Measurements from ENCODE around the gene SLC51A. TPM values are rescaled to one million over a fixed set of nuclear protein-coding genes. Genes with fewer than 3 reads are reported as not detected.

Gene SLC51A
- total RNA-seq, 1 experiment from 2014 or later, result not detected

DNA sequence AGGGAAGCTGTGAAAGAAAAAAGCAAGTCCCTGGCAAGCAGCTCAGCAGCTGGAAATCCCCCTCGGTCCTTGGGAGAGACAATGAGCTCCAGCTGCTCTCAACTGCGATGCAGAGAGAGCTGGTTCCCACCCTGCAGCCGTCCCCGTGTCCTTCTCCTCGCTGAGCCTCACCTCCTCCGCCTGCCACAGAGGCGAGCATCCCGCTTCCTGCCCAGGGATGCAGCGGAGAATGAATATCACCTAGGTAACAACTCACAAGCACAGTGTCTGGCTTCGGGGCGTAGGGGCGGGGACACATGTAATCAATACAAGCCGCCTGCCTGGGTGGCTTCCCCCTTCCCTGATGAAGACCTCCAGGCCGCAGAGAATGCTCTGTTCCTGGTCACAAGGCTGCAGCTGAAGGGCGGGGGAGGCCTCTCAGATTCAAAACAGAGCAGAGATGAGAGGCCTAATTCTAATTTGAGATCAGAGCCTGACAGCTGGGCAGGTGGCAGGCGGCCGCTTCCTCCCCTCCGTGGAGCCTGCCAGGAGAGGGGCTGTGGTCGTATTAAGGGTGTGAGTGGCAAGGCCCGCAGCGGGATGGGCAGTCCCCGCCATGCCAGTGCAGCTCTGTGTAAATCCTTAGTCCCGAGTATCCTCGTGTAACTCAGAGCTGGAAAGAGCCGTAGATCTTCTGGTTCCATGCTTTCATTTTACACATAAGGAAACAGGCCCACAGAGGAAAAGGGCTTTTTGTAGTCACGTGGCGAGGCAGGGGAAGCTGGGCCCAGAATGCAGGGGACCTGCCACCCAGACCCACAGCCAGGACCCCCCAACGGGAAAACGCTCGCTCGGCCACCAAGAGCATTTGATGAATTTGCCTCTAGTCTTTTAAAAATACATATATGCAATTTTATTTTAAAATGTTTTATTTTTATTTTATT, 29.4 kb upstream of the SLC51A start:
- H3K9me3 ChIP-seq, result no peaks in the 10 kb centered on the region
- no peak for DNase-seq
- no TSS peak for BruUV-seq (replicated peaks)
- no peaks in the 10 kb centered on the region for H3K4me1 ChIP-seq
- ChIA-PET CTCF (no interaction called here), POLR2A (no interaction called here)
- TF ChIP-seq, protein P1, sequence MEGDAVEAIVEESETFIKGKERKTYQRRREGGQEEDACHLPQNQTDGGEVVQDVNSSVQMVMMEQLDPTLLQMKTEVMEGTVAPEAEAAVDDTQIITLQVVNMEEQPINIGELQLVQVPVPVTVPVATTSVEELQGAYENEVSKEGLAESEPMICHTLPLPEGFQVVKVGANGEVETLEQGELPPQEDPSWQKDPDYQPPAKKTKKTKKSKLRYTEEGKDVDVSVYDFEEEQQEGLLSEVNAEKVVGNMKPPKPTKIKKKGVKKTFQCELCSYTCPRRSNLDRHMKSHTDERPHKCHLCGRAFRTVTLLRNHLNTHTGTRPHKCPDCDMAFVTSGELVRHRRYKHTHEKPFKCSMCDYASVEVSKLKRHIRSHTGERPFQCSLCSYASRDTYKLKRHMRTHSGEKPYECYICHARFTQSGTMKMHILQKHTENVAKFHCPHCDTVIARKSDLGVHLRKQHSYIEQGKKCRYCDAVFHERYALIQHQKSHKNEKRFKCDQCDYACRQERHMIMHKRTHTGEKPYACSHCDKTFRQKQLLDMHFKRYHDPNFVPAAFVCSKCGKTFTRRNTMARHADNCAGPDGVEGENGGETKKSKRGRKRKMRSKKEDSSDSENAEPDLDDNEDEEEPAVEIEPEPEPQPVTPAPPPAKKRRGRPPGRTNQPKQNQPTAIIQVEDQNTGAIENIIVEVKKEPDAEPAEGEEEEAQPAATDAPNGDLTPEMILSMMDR (IDR thresholded peaks at IDR 0.05; ENCODE audit: insufficient read depth in 1 of 2, low read depth in 1 of 2, low read length in 1 of 2, severe bottlenecking in 1 of 2, unreplicated experiment in 1 of 2), result no peak
- no peak overlapping the region for H3K4me3 Mint-ChIP-seq (ENCODE audit: unreplicated experiment)
- H3K4me3 ChIP-seq (ENCODE audit: low read depth, low read length), result no peak overlapping the region
- no peaks in the 10 kb centered on the region for H3K9me3 Mint-ChIP-seq (ENCODE audit: unreplicated experiment)
- no peaks in the 10 kb centered on the region for H3K4me1 Mint-ChIP-seq (ENCODE audit: low read depth, unreplicated experiment)
- H3K27me3 ChIP-seq (replicated peaks; ENCODE audit: control insufficient read depth, insufficient read depth, low read length), result no peaks in the 10 kb centered on the region
- H3K36me3 ChIP-seq (ENCODE audit: control insufficient read depth, insufficient read depth, low read length), result no peaks in the 10 kb centered on the region
- intact Hi-C loops (cut with micrococcal nuclease; ENCODE audit: unreplicated experiment), result no loop called here
- no peaks in the 10 kb centered on the region for H3K36me3 Mint-ChIP-seq (ENCODE audit: insufficient read depth, unreplicated experiment)
- H3K27me3 Mint-ChIP-seq (ENCODE audit: insufficient read depth, unreplicated experiment), result no peaks in the 10 kb centered on the region
- no peak overlapping the region for H3K27ac Mint-ChIP-seq (ENCODE audit: unreplicated experiment)

- Mint-ChIP-seq H3K4me3 (ENCODE audit: unreplicated experiment) (no peak overlapping the region), H3K9me3 (ENCODE audit: unreplicated experiment) (no peaks in the 10 kb centered on the region), H3K27ac (ENCODE audit: unreplicated experiment) (no peak overlapping the region), H3K36me3 (ENCODE audit: insufficient read depth, unreplicated experiment) (no peaks in the 10 kb centered on the region), H3K4me1 (ENCODE audit: low read depth, unreplicated experiment) (no peaks in the 10 kb centered on the region), H3K27me3 (ENCODE audit: insufficient read depth, unreplicated experiment) (no peaks in the 10 kb centered on the region)
- POLR2A ChIA-PET, result no interaction called here
- no peaks in the 10 kb centered on the region for H3K4me1 ChIP-seq
- H3K27me3 ChIP-seq (replicated peaks; ENCODE audit: control insufficient read depth, insufficient read depth, low read length), result no peaks in the 10 kb centered on the region
- BruUV-seq (replicated peaks), result no TSS peak
- intact Hi-C loops (cut with micrococcal nuclease; ENCODE audit: unreplicated experiment), result no loop called here
- CTCF ChIA-PET, result no interaction called here
- no peak overlapping the region for H3K4me3 ChIP-seq (ENCODE audit: low read depth, low read length)
- DNase-seq, result no peak
- H3K9me3 ChIP-seq, result no peaks in the 10 kb centered on the region
- no peaks in the 10 kb centered on the region for H3K36me3 ChIP-seq (ENCODE audit: control insufficient read depth, insufficient read depth, low read length)
- TF ChIP-seq, protein P1 (IDR thresholded peaks at IDR 0.05; ENCODE audit: insufficient read depth in 1 of 2, low read depth in 1 of 2, low read length in 1 of 2, severe bottlenecking in 1 of 2, unreplicated experiment in 1 of 2), result no peak
Observed at GRCh38 chr3:196189566-196190347, 26.6 kb upstream of the SLC51A start.

GRCh38 chr3:196192036-196192523, 24.3 kb upstream of the SLC51A start:
- intact Hi-C loops (cut with micrococcal nuclease; ENCODE audit: unreplicated experiment), result no loop called here
- Mint-ChIP-seq H3K27ac (ENCODE audit: unreplicated experiment) (no peak overlapping the region), H3K4me3 (ENCODE audit: unreplicated experiment) (no peak overlapping the region), H3K27me3 (ENCODE audit: insufficient read depth, unreplicated experiment) (no peaks in the 10 kb centered on the region), H3K9me3 (ENCODE audit: unreplicated experiment) (no peaks in the 10 kb centered on the region), H3K36me3 (ENCODE audit: insufficient read depth, unreplicated experiment) (no peaks in the 10 kb centered on the region), H3K4me1 (ENCODE audit: low read depth, unreplicated experiment) (no peaks in the 10 kb centered on the region)
- Histone ChIP-seq H3K36me3 (ENCODE audit: control insufficient read depth, insufficient read depth, low read length) (no peaks in the 10 kb centered on the region), H3K4me3 (ENCODE audit: low read depth, low read length) (no peak overlapping the region), H3K4me1 (no peaks in the 10 kb centered on the region), H3K27me3 (replicated peaks; ENCODE audit: control insufficient read depth, insufficient read depth, low read length) (no peaks in the 10 kb centered on the region), H3K9me3 (no peaks in the 10 kb centered on the region)
- no TSS peak for BruUV-seq (replicated peaks)
- TF ChIP-seq, protein P1 (IDR thresholded peaks at IDR 0.05; ENCODE audit: insufficient read depth in 1 of 2, low read depth in 1 of 2, low read length in 1 of 2, severe bottlenecking in 1 of 2, unreplicated experiment in 1 of 2), result no peak
- ChIA-PET CTCF (no interaction called here), POLR2A (no interaction called here)
- DNase-seq, result no peak
